GM19455 (cell line): Measurements from ENCODE around the gene CCNYL1.

Experiments
- ATAC-seq: cut with Tn5 transposase; IDR thresholded peaks from one replicate; pipeline ENCODE4 v1.9.1; 2021; ENCODE audit not compliant: unreplicated experiment

Gene CCNYL1

GRCh38 chr2:207763303-207763917 lies 52.0 kb downstream of the CCNYL1 start:
- ATAC-seq: no peak

- ATAC-seq: no peak
Measured at GRCh38 chr2:207764096-207764630, 52.7 kb downstream of the CCNYL1 start.

GRCh38 chr2:207765547-207765946 lies 54.1 kb downstream of the CCNYL1 start:
- ATAC-seq: no peak

- ATAC-seq: no peak
Measured at GRCh38 chr2:207766041-207766551, 54.7 kb downstream of the CCNYL1 start.

GRCh38 chr2:207766697-207767460 lies 55.4 kb downstream of the CCNYL1 start:
- ATAC-seq: no peak

GRCh38 chr2:207767461-207768167 lies 56.2 kb downstream of the CCNYL1 start:
- no peak for ATAC-seq

- no peak for ATAC-seq
Measured at GRCh38 chr2:207768168-207768865, 56.9 kb downstream of the CCNYL1 start.

- peak; percentile 17 for ATAC-seq
Measured at GRCh38 chr2:207768866-207769596, 57.6 kb downstream of the CCNYL1 start.

GRCh38 chr2:207770602-207771404 lies 59.4 kb downstream of the CCNYL1 start:
- no peak for ATAC-seq

- no peak for ATAC-seq
Measured at GRCh38 chr2:207771421-207771820, 60.0 kb downstream of the CCNYL1 start.

- no peak for ATAC-seq
Measured at GRCh38 chr2:207772081-207772843, 60.8 kb downstream of the CCNYL1 start.

GRCh38 chr2:207772844-207773205 lies 61.4 kb downstream of the CCNYL1 start:
- ATAC-seq: no peak

GRCh38 chr2:207775473-207775872 lies 64.0 kb downstream of the CCNYL1 start:
- ATAC-seq: no peak

- no peak for ATAC-seq
Measured at GRCh38 chr2:207777124-207777523, 65.7 kb downstream of the CCNYL1 start.

- no peak for ATAC-seq
Measured at GRCh38 chr2:207778298-207778882, 67.0 kb downstream of the CCNYL1 start.

- ATAC-seq: no peak
Measured at GRCh38 chr2:207779523-207779922, 68.1 kb downstream of the CCNYL1 start.

- ATAC-seq: no peak
Measured at GRCh38 chr2:207782238-207783030, 71.0 kb downstream of the CCNYL1 start.

GRCh38 chr2:207783514-207783913 lies 72.1 kb downstream of the CCNYL1 start:
- no peak for ATAC-seq
